D721Med (cell line): ENCODE results near the gene LGALS9.

Source experiments
- DNase-seq: peaks from one replicate; pipeline ENCODE4 v3.0.0; 2011; ENCODE audit warnings: low spot score; ENCODE audit not compliant: insufficient read length
- FAIRE-seq: peaks from 2 replicates; lab custom pipeline; 2011; peaks lifted over from hg19 to GRCh38; lab: Jason Lieb, UNC
- CTCF ChIP-seq: IDR thresholded peaks from 2 replicates; pipeline ENCODE4 v1.5.1; 2012; ENCODE audit warnings: mild to moderate bottlenecking, control low read depth; ENCODE audit not compliant: insufficient read depth; ENCODE audit errors: missing control alignments

Gene LGALS9

GRCh38 chr17:27610304-27610677 is 20.7 kb upstream of the LGALS9 start:
- no peak for FAIRE-seq
- TF ChIP-seq CTCF, result no peak
- no peak for DNase-seq

- no peak for FAIRE-seq
- no peak for TF ChIP-seq CTCF
- no peak for DNase-seq
These were observed 18.7 kb upstream of the LGALS9 start for GRCh38 chr17:27612160-27612770.

- no peak for FAIRE-seq
- TF ChIP-seq CTCF, result no peak
- DNase-seq, result no peak
These were observed 17.6 kb upstream of the LGALS9 start for GRCh38 chr17:27613433-27613832.

- no peak for TF ChIP-seq CTCF
- FAIRE-seq (no peak), DNase-seq (no peak)
These were observed 15.9 kb upstream of the LGALS9 start for GRCh38 chr17:27615121-27615520.

- DNase-seq (no peak), FAIRE-seq (no peak)
- no peak for TF ChIP-seq CTCF
These were observed 14.6 kb upstream of the LGALS9 start for GRCh38 chr17:27616414-27616813.

GRCh38 chr17:27618417-27618816 is 12.6 kb upstream of the LGALS9 start:
- TF ChIP-seq CTCF, result no peak
- FAIRE-seq (no peak), DNase-seq (no peak)

GRCh38 chr17:27620721-27621120 is 10.3 kb upstream of the LGALS9 start:
- DNase-seq, result no peak
- no peak for TF ChIP-seq CTCF
- FAIRE-seq, result no peak
